Daoy (cell line): ENCODE measurements around the gene TMC3. TPM values are rescaled to one million over a fixed set of nuclear protein-coding genes. Genes with fewer than 3 reads are reported as not detected.
"Not testable (repeated sequence)": the region's sequence is repeated elsewhere in the genome, so short reads cannot be mapped to it uniquely, and the experiment has no call there.

ENCODE experiments used
- DNase-seq: peaks from one replicate; pipeline ENCODE4 v3.0.0-alpha.2; 2015; ENCODE audit warnings: low read depth
- total RNA-seq: library from RNA; depleted of rRNA; stranded (reverse); fragments of >200 nt; shearing (Covaris generic); gene quantifications from 2 replicates; pipeline ENCODE4 v1.2.3, GENCODE V29; 2014

TMC3 gene
- total RNA-seq, 1 experiment from 2014 or later, result not detected

DNA sequence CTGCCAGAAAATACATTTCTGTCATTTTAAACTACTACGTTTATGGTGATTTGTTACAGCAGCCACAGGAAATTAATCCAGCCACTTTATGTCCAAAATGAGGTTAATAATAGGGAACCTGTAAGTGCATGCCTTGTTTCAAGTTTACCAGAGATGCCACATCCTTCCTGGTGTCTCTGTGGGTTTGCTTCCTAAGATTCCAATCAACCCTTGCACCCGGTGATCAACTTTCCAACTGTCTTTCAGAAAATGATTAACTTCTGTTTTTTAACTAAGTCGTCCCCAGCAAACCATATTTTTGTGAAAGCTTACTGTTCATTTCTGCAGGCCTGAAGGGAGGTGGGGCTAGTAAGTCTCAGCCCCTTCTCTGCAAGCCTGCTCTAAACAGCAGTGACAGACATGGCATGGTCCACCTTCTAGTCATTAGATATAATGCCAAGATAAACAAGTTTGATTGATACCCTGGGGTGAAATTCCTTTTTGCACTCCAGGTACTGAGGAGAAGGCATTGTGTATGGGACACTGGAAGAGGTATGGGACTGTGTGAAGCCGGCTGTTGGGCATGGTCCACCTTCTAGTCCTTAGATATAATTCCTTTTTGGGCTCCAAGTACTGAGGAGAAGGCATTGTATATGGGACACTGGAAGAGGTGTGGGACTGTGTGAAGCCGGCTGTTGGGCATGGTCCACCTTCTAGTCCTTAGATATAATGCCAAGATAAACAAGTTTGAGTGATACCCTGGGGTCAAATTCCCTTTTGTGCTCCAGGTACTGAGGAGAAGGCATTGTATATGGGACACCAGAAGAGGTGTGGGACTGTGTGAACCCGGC is 11.1 kb upstream of the TMC3 start:
- no peak for DNase-seq

DNA sequence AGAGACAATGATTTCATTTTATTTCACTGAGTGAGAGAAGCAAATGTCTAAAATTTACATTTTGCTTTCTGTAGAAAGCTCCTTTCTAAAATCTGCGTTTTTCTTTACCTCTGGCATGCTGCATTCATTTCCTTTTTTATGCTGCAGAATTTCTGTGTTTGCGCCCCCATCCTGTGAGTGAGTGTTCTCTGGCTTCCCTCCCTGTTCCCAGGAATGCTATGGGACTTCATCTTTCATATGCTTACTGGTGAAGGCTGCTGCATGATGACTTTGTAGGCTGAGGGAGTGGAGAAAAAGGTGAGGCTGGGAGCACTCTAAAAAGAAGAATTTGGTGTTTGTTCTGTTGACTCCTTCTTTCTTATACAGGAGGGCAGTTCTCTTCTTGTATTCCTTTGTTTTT is 7.7 kb upstream of the TMC3 start:
- no peak for DNase-seq

DNA sequence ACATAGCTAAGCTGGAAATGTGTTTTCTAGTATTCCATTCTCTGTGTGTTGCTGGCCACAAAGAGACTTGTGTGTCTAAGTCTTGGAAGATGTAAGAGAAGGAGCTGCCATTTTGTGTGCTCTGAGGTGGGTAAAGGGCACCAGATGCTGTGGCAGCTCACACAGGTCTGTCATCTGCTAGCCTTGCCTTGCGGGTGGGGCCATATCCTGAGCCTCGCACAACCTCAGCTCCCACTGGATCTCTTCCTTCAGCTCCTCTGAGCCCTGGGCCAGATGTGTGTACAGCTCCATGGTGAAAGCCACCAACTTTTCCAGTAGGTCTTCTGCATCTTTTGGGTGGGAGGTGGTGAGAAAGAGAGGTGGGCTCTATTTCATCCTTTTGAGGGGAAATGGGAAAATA is 6.7 kb upstream of the TMC3 start:
- DNase-seq, result no peak

DNA sequence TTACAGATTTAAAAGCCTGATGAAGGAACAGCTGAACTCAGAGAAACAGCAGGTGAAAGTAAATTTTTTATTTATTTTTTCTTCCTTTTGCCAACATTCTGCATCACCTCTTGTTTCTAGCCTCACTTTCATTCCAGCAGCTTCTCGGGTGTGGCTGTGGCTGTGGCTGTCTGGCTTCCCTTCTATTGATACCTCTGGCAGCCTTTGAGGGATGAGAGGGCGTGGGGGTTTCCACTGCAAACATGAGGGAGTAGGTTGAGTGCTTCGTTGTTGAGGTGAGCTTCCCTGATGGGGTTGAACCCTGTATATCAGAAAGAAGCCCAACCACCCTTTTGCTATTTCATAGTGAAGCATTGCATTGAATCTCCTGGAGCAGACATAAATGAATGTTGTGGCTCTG is 6.2 kb upstream of the TMC3 start:
- no peak for DNase-seq

DNA sequence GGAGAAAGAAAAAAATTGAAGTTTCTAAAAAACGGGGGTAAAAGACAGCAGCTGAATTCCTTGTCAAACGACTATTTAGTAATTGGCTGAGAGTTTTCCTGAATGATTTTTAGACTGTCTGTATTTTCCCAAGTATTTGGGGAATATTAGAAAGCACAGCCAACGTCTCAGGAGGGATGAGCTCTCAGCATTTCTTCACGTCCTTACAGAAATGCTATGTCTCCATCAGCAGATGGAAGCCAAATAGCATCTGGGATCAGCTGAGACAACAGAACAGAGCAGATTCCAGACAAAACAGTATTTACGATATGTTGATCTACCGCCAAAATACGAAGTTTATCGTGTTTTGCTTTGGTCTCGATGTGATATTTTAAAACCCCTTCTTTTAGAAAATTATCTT is 5.3 kb upstream of the TMC3 start:
- DNase-seq, result no peak

DNA sequence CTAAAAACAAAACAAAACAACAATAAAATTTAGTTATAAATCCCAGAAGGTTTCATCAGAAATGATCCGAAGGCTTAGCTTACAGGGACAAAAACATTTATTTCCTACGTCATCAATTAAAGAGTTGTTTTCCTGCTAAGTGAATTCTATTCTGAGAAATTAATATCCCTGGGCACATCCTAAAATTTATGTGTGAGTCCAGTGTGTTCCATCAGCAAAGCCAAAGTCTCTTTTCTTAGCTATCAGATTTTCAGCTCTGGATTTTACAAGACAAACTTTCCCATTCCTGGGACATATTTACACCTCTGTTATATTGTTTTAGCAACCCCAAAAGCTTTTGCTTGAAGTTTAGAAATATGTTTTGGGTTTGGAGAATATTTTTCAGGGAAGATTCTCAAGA is 4.4 kb upstream of the TMC3 start:
- DNase-seq, result no peak

DNA sequence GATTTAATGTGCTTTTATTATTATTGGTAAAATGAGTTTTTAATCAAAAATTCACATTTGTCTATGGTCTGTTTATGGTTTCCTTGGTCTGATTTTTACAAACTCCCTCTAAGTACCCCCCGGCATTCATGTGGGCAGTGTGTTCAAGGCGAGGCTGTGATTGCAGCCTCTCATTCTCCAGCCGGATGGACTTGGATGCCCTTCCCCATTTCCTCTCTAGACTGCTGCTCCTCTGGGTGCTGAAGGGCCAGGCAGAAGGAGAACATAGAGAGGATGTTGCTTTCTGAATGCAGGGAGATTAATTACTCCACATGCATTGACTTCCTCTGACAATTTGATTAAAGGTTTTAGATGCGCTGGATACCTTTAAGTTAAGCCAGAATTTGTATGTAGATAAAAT is 3.9 kb upstream of the TMC3 start:
- DNase-seq, result no peak

DNA sequence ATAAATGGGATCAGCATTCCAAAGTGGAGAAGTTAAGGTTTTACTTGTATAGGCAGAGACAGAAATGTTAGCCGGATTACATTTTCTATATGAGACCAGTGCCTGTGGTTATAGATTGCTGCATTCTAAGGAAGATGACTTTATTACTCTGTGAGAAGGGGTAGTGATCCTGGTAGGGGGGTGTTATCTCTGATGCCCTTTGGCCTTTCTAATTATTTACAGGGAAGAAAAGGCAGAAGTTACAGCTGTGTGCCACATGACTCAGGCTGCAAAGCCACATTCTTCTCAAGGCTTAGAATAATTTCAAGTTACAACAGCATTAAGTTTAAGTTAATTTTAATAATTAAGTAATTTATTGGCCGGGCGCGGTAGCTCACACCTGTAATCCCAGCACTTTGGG is 2.2 kb upstream of the TMC3 start:
- no peak for DNase-seq

DNA sequence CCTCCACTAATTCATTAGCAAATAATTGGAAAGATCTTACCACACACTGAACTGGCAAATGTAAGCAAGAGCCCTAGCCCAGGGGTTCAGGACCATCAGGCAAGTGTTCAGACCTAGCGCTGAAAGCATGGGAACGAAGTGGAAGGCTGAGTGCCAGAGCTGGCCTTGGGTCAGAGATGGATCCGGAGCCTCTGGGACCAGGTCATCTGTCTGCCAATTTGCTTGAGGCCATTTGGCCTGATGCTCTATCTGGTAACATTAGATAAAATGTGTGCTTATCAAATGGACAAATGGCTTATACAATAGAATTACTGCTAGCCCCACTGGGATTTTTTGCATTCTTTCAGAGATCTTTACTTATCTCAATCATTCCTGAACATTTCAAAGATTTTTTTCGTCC is 1.4 kb upstream of the TMC3 start:
- no peak for DNase-seq

DNA sequence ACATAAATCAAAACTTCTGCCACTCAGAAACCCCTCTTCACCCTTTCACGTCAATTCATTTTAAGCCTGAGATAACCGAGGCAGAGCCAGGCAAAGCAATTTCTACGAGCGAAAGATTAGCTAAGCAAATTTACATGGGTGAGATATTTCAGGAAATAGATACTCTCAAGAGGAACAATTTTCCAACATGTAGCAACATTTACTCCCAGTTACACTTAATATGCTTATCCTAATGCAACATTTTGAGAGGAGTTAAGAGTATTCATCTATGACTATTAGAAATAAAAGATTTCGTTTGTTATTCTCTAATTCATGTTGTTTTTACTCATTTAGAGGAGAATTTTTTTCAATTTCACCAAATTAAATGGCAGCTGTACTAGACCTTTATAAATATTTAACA is 837 bp downstream of the TMC3 start:
- no peak for DNase-seq

DNA sequence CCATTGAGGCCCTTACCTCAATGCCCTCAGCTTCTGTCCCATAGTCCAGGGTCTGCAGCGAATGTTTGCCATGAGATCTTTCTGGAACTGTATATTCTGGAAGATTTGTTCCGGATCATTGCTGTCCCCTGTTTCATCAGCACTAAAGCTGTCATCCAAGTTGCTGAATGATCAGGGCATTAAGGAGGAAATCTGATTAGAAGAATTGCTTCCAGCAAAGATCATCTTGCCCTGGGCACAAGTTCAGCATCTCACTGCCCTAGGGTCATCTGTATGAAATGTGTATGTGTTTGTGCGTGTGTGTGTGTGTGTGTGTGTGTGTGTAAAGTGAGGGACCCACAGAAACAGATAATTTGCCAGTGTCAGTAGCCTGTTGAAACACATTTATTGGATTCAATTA is 1.4 kb downstream of the TMC3 start:
- DNase-seq, result no peak

DNA sequence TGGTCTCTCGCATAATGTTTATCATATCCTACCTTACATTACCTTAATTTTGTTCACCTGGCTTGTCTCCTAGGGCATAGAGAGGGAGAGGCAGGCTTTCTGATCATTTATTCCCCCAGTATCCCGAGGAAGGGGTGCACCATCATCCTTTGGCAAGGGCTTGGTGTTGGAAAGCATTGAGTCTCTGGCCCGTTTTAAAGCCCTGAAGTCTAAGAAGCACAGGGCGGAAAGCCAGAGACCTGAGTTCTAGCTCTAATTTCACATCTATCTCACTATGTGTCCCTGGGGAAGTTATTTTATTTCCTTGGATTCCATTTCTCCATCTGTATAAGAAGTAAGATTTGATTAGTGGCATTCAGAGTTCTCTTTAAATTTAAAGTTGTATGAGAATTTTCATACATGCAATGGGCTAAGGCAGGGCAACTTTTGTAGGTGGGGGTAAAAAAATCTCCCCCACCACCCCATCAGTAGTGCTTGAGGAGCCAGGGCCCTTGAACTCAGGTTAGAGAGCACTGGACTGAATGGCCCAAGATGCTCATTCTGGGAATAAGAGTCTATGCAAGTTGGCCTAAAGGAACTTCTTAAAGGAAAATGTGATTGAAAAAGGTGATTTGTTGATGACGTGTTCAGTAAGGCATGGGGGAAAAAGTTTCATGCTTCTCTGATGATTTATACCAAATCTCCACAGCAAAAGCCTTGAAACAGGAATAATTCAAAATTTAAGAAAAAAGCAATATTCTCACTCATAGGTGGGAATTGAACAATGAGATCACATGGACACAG is 10.1 kb downstream of the TMC3 start:
- no peak for DNase-seq

DNA sequence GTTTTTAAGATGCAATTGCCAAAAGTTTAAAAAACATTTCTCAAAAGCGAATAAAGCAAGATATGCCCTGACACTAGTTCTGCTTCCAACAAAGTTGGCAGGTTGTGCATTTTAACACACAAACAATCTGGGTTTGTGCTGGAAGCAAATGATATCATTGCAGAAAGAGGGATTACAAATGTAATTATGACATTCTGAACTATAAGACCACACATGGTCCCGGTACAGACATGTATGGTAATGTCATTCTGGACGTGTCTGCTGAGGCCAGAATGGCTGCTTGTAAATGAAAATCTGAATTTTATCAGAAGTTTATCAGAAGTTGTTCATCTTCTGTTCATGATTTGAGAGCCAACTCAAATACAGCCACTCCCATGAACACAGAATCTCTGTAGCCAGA is 10.7 kb downstream of the TMC3 start:
- DNase-seq, result no peak

DNA sequence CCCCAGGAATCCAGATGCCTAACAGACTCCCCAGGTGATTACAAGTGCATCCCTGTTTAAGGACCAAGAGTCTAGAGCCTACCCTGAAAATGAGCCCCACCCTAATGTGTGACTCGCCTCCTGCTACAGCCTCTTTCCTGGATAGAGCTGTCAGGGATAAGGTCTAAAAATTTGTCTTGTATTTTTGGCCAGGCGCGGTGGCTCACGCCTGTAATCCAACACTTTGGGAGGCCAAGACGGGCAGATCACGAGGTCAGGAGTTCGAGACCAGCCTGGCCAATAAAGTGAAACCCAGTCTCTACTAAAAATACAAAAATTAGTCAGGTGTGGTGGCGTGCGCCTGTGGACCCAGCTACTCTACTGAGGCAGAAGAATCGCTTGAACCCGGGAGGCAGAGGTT is 11.2 kb downstream of the TMC3 start:
- no peak for DNase-seq

DNA sequence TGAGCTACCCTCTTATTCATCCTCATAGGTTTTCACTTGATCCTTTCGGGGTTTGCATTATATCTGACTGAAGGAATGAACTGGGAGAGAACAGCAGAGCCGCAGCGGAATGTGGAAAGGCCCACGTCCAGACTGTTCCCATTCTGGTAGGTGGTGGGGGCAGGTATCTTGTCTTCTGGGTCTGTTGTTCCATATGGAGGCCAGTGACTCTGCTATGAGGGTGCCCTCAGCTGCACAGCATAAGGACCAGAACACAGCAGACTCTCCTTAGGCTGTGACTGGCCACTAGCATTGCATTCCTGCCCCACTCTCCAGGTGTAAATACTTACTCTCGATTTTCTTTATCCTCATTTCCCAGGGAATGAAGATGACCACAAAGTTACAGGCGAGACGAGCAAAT is 12.1 kb downstream of the TMC3 start:
- no peak for DNase-seq

DNA sequence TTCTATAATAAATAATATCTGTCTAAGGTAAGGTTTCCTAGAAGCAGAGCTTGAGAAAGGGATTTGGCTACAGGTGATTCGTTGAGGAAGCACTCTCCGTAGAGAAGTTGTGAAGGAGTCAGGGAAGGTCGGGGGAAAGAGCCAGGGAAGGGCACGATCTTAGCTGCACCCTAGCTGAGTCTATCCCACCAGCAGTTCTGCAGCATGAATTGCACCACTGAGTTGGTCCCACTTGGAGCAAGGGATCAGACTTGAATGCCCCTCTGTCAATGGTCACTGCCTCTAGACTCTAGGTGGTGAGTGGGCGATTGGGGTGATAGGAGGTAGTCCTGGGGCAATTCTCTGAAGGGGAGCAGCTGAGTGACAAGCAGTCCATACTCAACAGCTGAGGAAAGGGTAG is 13.5 kb downstream of the TMC3 start:
- DNase-seq, result no peak

DNA sequence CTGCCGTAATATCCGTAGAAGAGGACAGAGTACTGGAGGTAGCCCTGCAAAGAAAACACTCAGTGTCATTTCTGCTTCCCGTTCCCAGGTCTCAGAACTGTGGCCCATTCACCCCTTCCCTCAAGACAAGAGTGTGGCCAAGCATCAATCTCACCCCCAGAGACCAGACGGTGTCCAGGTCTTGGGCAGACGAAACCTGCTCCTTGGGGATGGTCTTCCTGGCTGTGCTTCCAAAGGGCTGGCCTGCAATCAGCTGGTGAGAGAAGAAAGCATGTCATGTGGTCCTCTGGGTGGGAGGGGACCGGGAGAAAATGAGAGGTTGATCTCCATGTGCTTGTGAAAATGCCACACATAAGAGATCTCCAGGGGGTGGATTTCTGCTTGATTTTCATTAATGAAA is 15.8 kb downstream of the TMC3 start:
- no peak for DNase-seq

DNA sequence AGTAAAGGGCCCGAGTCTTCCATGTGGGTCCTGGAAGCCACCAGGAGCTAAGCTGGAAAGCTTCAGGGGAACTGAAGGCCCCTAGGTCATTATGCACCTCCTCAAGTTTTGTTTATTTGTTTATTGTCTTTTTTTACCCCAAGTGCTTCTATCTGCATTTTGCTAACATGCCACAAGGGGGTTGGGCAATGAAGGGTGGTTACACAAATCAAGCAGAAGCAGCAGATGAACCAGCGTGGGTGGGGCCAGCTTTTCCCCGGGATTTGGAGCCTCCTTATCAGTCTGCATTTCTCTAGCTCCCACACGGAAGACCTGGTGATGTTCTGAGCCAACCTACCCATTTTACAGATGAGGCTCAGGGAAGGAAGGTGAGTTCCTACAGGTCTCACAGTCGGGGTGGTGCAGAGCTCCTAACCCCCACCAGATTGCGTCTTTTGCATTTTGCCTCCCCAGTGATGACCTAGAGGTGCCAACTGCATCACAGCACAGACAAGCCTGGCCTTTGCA is 16.8 kb downstream of the TMC3 start:
- DNase-seq, result no peak

DNA sequence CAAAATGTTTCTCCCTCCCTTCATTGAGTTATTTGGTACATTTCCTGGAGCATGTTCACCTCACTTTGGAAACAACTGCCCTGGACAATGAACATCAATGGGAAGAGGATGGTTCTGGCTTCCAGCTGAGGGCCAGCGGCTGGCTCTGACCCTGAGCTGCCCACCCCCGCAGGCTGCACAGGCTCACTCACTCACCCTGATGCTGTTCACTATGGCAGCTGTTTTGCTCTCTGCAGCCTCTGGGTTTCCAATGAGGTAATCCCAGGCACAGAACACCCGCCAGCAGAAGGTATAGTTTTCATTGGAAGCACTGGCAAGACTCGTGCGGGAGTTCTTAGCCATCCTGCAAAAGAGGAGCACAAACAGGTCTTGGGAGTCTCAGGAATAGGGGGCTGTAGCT is 17.8 kb downstream of the TMC3 start:
- no peak for DNase-seq

DNA sequence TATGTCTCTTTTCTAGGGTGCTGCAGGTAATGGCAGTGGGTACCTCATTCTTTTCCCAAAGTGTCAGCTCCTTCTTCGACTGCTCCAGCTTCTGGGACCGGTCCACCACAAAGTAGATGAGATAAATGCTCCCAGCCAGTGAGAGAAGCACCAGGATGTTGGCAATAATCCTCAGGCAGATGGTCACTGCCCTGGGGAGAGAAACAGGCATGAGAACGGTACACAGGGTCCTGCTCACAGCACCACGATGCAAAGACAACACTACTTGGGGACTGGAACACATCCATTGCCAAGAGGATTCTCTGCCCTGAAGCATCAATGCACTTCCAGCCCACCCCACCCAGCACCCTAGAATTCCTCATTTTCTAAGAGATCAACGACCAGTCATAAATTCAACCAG is 22.4 kb downstream of the TMC3 start:
- DNase-seq, result no peak

DNA sequence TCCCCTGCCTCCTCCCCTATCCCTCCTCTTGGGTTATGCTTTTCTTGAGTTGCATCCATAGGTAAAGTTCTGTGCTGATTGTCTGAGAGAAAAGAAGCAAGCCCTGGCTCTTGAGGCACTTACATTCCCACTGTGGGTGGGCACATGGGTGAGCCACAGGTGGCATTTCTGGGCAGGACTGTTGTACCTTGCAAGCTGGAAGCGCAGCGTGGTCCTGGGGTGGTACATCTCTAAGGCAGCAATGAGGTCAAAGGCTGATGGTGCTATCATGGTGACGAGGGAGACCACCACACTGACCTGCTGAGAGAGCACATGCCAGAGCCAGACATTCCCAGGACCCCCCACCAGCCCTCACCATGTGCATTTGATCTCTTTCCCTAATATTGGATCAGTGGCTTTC is 24.7 kb downstream of the TMC3 start:
- no peak for DNase-seq

DNA sequence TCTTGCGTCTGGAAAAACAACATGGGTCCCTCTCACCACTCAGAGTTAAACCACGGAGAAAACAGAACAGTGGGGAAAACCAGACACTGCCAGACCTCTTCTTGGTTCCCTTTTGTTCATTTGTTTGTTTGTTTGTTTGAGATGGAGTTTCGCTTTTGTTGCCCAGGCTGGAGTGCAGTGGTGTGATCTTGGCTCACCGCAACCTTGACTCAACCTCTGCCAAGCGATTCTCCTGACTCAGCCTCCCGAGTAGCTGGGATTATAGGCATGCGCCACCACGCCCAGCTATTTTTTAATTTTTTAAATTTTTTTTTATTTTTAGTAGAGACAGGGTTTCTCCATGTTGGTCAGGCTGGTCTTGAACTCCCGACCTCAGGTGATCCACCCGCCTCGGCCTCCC is 25.3 kb downstream of the TMC3 start:
- not testable (repeated sequence) for DNase-seq

DNA sequence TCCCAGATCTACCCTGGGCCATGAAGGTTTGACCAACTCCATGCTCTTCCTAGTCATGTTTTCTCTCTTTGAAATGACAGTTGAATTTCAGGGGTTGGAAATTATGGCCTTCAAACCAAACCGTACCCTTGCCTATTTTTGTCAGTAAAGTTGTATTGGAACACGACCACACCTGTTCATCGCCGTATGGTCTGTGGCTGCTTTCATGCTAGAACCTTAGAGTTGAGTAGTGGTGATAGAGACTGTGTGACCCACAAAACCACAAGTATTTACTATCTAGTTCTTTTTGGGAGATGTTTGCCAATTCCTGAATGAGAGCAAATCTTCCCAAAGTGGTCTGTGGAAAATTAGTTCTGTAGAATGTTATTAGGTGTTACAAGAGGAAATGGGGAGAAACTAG is 26.1 kb downstream of the TMC3 start:
- DNase-seq, result no peak
